ENCODE measurements around the gene HTT.

GRCh38 chr4:3121110-3121509, 46.6 kb downstream of the HTT start:
- TF ChIP-seq CTCF (IDR thresholded peaks at IDR 0.05) (no peak), E2F5 (CRISPR knock-in tag; IDR thresholded peaks at IDR 0.05) (no peak), MAX (CRISPR knock-in tag; IDR thresholded peaks at IDR 0.05) (no peak), ETV6 (CRISPR knock-in tag; IDR thresholded peaks at IDR 0.05) (no peak), SMAD4 (CRISPR knock-in tag; IDR thresholded peaks at IDR 0.05) (no peak), CREB1 (CRISPR knock-in tag; IDR thresholded peaks at IDR 0.05) (no peak), E2F1 (CRISPR knock-in tag; IDR thresholded peaks at IDR 0.05) (no peak)

Data from WTC11 (cell line).